ENCODE results near the gene UPF1. TPM values are rescaled to one million over a fixed set of nuclear protein-coding genes. Genes with fewer than 3 reads are reported as not detected.

UPF1 gene
- polyA plus RNA-seq, 3 donors, result 48.5 to 63.6 (median 57.5) TPM

DNA sequence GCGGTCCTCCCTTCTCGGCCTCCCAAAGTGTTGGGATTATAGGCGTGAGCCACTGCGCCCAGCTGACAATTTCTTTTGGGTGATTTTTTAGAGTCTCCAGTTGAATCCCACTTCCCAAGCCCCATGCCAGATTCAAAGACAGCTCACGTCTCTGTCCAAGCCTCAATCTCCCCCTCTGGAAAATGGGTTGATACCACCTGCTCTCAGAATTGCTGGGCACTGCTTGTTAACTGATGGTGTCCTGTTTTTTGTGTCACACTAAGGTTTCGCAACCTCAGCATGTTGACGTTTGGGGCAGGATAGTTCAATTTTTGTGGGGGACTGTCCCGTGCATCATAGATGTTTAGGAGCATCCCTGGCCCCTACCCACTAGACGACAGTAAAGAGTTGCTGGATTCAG is 14.2 kb upstream of the UPF1 start:
- DNase-seq (ENCODE audit: extremely low read depth in 1 of 11, low read depth in 9 of 11, low spot score in 4 of 11), result no peak

DNA sequence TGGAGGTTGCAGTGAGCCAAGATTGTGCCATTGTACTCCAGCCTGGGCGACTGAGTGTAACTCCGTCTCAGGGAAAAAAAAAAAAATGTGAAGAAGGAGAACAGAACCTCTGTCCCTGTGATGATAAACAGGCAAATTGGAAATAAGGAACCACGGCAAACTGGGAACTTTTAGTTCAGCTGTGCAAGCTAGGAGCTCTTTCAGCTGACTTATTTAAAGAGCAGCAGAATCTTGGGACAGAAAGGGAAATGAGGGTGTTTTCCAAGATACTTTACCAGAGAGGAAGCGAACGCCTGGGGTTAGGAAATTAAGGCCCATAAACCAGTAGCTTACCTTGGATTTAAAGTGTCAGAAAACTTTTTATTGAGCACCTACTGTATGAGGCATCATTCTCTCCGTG is 3.0 kb upstream of the UPF1 start:
- no peak for DNase-seq (ENCODE audit: extremely low read depth in 1 of 11, low read depth in 9 of 11, low spot score in 4 of 11)

DNA sequence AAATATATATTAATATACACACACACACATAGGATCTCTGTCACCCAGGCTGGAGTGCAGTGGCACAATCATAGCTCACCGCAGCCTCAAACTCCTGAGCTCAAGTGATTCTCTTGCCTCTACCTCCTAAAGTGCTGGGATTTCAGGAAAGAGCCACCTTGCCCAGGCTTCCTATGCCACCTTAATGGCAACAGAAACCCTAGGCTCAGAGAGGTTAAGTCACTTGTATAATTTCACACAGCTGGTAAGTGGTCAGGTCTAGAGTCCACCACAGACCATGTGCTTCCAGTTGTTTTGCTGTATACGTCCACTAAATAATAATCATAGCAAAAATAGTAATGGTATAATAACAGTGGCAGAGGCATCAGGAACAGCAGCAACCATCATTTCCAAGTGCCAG is 1.3 kb upstream of the UPF1 start:
- DNase-seq (ENCODE audit: extremely low read depth in 1 of 11, low read depth in 9 of 11, low spot score in 4 of 11), result no peak

DNA sequence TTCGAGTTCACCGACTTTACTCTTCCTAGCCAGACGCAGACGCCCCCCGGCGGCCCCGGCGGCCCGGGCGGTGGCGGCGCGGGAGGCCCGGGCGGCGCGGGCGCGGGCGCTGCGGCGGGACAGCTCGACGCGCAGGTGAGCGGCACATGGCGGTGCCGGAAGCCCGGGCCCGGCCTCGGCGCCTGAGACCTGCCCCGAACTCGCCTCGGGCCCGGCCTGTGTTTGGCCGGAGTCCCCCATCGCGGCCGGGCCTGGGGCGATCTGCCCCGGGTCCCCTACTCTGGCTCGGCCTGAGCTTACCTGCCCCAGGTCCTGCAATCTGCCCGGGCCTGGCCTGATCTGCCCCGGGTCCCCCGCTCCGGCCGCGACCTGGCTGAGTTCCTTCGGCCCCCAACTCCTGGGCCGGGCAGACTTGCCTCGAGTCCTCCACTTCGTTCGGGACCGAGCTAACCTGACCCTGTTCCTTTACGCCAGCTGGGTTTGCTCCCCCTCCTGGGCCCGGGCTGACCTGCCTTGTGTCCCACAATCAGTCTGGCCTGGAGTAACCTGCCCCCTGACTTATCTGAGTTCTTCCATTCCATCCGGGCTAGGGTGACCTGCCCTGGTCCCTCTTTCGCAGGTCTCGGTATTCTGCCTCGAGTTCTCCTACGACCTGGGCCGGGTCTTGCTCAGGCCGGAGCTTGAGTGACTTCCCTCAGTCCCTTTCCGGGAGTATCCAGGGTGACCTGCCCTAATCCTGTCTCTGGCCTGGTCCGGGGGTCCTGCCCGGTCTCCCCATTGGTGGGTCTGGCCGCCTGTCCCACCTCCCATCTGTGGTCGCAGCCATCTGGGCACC is 764 bp downstream of the UPF1 start:
- DNase-seq (ENCODE audit: extremely low read depth in 1 of 11, low read depth in 9 of 11, low spot score in 4 of 11), result no peak

GRCh38 chr19:18833141-18833476 is 1.4 kb downstream of the UPF1 start:
- no peak for DNase-seq (ENCODE audit: extremely low read depth in 1 of 11, low read depth in 9 of 11, low spot score in 4 of 11)

DNA sequence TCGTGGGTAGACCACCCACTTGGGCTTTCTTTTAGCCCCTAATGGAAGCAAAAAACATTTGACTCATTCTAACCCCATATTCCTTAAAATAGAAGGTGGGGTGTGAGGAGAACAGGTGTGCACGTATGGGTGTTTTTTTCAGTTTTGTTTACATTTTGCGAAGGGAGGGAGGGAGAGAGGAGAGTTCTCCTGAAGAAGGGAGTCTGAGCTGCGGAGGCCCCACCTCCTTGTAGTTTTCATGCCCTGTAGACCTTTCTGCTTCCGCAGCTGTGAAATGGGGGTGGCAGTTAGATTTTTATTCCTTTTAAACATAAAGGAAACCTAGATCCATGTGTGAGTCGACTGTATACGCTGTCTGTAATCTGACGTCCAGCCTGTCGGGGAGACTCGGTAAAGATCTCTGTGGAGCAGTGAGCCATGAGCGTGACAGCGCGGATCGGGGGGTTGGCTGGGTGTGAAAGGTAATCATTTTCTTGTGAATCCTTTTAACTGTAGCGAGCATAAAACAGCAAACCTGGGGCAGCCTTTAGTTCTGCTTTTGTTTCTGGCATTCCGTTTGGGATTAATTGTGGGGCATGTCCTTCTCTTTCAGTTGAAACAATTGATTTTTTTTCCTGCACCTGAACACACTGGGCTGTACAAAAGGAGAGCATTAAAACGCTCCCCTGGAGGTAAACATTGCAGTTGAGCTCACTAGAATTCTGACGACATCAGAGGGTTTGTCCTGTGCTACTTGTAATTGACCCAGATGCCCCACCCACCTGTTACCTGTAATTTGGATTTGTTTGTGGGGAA is 2.3 kb downstream of the UPF1 start:
- no peak for DNase-seq (ENCODE audit: extremely low read depth in 1 of 11, low read depth in 9 of 11, low spot score in 4 of 11)

DNA sequence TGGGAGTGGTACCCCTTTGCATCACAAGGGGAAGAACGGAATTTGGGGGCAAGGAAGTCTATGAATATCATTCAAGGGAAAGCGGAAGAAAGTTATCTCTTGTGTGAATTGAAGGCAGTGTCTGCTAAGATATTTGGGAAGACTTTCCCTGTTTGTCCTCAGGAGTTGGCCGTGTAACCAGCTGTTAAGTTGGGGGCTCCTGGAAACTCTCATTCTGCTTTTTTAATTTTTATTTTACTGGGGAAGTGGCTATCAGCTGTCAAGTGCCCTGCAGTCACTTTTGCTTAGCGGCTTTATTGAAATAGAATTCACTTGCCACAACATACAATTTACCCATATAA is 2.9 kb downstream of the UPF1 start:
- DNase-seq (ENCODE audit: extremely low read depth in 1 of 11, low read depth in 9 of 11, low spot score in 4 of 11), result no peak

DNA sequence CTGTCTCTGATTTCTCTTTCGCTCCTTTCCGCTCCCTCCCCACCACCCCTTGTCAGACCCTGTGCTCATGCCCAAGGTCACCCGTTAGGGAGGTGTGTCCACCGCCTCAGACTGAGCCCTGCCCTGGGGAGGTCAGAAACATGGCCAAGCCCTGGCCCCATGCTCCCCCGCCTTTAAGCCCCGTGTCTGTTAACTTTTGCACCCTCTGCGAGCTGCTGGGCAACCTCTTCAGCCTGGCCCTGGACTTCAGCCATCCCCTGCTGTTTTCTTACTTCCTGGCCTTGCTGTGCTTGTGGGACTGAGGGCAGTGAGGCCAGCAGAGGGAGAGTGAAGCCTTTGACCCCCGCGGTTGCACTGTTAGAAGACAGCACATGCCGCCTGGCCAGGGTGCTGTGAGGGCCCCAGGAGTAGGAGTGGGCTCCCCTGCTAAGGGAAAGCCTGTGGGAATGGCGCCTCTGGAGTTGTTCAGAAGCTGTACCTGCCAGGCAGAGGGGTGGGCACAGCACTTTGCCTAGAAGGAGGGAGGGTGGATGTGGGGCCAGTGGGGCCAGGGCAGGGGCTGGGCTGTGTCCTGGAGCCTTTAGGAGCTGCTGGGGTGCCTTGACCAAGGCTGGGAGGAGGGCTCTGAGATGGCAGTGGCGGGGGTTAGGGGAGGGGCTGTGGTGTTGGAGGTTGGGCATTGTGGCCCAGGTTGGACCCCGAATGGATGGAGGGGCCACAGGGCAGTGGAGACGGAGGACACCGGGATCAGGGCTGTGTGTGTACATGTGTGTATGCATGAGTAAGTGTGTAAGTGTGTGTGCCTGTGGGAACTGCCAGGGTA is 7.9 kb downstream of the UPF1 start:
- DNase-seq (ENCODE audit: extremely low read depth in 1 of 11, low read depth in 9 of 11, low spot score in 4 of 11), result no peak

- DNase-seq (ENCODE audit: extremely low read depth in 1 of 11, low read depth in 9 of 11, low spot score in 4 of 11), result no peak
These were observed 8.8 kb downstream of the UPF1 start for GRCh38 chr19:18840288-18841267.

DNA sequence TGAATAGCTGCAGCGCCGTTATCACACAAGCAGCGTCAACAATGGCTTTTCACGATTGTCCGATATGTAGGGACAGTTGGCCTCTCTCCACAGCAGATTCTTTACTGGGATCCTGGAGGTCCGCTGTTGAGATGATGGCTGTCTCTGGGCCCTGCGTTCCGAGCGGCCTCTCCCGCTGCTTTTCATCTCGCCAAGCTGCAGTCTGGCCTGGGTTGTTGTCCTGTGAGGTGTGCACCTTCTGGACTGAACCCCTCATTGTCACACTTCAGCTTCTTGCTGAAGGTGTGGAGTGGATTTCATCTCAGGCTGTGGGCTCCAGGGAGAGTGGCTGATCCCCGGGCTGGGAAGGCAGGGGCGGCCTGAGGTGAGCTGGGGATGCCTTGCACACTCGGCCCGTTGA is 9.6 kb downstream of the UPF1 start:
- DNase-seq (ENCODE audit: extremely low read depth in 1 of 11, low read depth in 9 of 11, low spot score in 4 of 11), result no peak

DNA sequence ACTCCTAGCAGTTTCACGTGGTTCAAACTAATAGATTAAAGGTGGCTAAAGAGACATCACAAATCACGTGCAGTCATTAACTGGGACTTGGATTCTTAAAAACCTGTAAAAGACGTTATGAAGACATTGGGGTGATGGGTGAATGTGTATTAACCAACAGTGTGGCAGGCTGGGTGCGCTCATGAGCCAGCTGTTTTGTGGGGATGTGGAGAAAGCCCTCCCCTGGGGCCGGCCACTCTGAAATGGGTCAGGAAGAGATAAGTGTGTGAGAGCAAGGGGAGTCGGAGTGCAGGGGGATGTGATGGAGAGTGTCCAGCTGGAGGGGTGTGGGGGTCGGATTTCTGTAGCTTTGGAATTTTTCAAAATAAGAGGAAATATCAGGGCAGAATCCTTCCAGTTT is 10.4 kb downstream of the UPF1 start:
- no peak for DNase-seq (ENCODE audit: extremely low read depth in 1 of 11, low read depth in 9 of 11, low spot score in 4 of 11)

DNA sequence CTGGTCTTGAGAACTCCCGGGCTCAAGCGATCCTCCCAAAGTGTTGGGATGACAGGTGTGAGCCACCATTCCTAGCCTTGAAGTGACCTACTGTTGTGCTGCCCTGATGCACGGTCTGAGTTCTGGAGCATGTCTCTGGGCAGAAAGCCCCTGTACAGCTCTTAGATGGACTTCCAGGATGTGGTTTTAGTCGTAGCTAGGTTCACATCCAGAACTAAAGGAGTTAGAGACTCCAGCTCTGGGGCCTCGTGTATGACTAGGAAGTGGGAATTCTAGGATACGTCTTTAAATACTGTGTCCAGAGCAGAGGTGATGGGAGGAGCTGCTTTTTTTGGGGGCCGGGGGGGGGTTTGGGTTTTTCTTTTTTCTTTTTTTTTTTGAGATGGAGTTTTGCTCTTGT is 12.2 kb downstream of the UPF1 start:
- no peak for DNase-seq (ENCODE audit: extremely low read depth in 1 of 11, low read depth in 9 of 11, low spot score in 4 of 11)

- no peak for DNase-seq (ENCODE audit: extremely low read depth in 1 of 11, low read depth in 9 of 11, low spot score in 4 of 11)
These were observed 13.1 kb downstream of the UPF1 start for GRCh38 chr19:18844806-18845329.

GRCh38 chr19:18845961-18846360 is 14.2 kb downstream of the UPF1 start:
- no peak for DNase-seq (ENCODE audit: extremely low read depth in 1 of 11, low read depth in 9 of 11, low spot score in 4 of 11)

DNA sequence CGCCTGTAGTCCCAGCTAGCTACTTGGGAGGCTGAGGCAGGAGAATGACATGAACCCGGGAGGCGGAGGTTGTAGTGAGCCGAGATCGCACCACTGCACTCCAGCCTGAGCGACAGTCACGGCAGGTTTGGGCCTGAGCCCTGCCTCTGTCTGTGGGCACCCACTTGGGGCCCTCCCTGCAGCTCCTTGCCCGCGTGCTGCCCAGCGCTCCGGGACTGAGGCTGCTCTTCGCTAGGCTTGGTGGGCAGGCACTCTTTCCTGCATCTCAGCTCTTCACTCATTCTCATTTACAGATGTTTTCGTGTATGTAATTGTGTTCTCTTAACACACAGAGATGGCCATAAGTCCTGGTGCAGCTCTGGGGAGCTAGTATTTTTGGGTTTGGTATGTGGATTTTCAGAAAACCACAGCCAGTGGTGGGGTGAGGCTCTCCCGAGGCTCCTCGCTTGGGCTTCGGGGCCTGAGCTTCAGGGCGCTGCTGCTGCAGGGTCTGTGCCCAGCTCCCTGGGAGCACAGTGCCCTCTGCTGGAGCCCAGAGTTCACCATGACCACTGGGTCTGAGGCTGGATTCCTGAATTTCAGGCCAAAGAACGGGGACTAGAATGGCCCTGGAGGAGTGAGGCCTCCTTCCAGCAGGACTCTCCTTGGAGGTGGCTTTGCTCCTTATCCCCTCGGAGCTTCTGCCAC is 15.2 kb downstream of the UPF1 start:
- peak in 6 of 11 donors; percentile 51 to 68 (median 67) for DNase-seq (ENCODE audit: extremely low read depth in 1 of 11, low read depth in 9 of 11, low spot score in 4 of 11)

DNA sequence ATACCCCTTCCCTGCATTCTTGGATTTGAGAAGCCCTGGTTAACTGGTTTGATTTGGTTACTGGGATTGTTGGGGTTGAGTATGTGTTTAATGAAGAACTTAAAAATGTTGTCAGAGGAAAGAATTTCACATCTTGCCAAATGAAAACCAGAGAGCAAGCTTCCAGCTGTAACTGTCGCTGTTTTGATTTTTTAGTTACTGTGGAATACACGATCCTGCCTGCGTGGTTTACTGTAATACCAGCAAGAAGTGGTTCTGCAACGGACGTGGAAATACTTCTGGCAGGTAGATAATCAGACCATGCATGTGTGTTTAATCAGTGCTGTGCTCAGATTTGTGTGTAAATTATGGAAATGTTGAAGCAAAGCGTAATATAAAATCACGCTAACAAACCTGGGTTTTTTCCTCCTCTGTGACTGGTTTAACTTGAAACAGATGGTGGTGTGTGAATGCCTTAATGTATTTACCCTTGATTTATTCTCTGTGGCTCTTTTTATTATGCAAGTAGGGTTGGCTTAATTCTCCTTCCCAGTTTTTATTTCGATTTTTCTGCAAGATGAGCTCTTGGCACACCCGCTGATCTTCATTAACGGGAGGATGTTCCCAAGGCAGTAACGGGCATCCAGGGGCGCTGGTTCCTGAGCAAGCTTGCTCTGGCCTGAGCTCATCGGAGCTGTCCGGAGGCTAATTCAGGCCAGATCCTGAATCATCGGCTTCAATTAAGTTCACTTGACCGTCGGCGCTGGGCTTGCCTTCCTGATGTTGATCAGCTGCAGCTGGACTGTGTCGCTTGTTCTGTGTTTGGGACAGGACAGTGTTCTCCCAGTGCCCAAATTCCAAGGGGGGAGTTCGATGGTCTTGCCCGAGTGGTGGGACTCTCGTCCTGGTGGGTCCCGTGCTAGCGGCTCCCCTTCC is 16.0 kb downstream of the UPF1 start:
- no peak for DNase-seq (ENCODE audit: extremely low read depth in 1 of 11, low read depth in 9 of 11, low spot score in 4 of 11)

All from renal cortex interstitium (tissue), 11 donors.